A549 (cell line): ENCODE measurements around the gene EHF. TPM values are rescaled to one million over a fixed set of nuclear protein-coding genes. Genes with fewer than 3 reads are reported as not detected.

Experiments used
- ATAC-seq, 2 experiments: fragments of 200-7000 bp in 1 of 2; fragments of >200 bp in 1 of 2; cut with Nextera tagmentation in 1 of 2; cut with Tn5 transposase in 1 of 2; 3 replicates each; pipeline versions ENCODE4 v1.8.0 to v1.9.1; 2018 to 2020; ENCODE audit warnings: mild to moderate bottlenecking in 1 of 2, moderate library complexity in 1 of 2
- CTCF ChIA-PET: fragments of 300-600 bp; sonication (Branson Sonifier 250); formaldehyde crosslinking; extraction: SDS; loops from one replicate; lab custom pipeline; 2021; ENCODE audit warnings: antibody characterized with exemption, inconsistent platforms; lab: Yijun Ruan, JAX
- POLR2A ChIA-PET: fragments of 350-600 bp; formaldehyde crosslinking; extraction: SDS; loops from one replicate; lab custom pipeline; 2021; ENCODE audit warnings: antibody characterized with exemption, inconsistent platforms; lab: Yijun Ruan, JAX
- DNase-seq, 2 experiments: peaks; one replicate each; pipeline versions ENCODE4 v3.0.0 to v3.0.0-alpha.2; 2011 to 2016; ENCODE audit warnings: low read depth in 1 of 2, low spot score in 1 of 2
- FAIRE-seq: peaks from 2 replicates; lab custom pipeline; 2011; peaks lifted over from hg19 to GRCh38; lab: Jason Lieb, UNC
- H3K27ac ChIP-seq, 2 experiments: fragments of >200 bp; sonication (Bioruptor Twin); formaldehyde crosslinking; 3 replicates each; pipeline ENCODE4 v1.5.1; 2016 to 2017
- H3K4me1 ChIP-seq: fragments of >200 bp; sonication (Bioruptor Twin); formaldehyde crosslinking; 3 replicates; pipeline ENCODE4 v1.6.1; 2016
- H3K4me2 ChIP-seq: fragments of >200 bp; sonication (Bioruptor Twin); formaldehyde crosslinking; 3 replicates; pipeline ENCODE4 v1.6.1; 2016
- H3K4me3 ChIP-seq: fragments of >200 bp; sonication (Bioruptor Twin); formaldehyde crosslinking; 3 replicates; pipeline ENCODE4 v1.5.1; 2016
- H3K9me3 ChIP-seq: fragments of >200 bp; sonication (Bioruptor Twin); formaldehyde crosslinking; 3 replicates; pipeline ENCODE4 v1.6.1; 2016
- ATOH8 ChIP-seq: fragments of 250-450 bp; sonication (Bioruptor Pico); IDR thresholded peaks from 2 replicates; pipeline ENCODE4 v1.5.0; 2020; ENCODE audit warnings: low read depth, mild to moderate bottlenecking, moderate library complexity
- CBX8 ChIP-seq: fragments of 200-600 bp; sonication (generic); IDR thresholded peaks from 2 replicates; pipeline ENCODE4 v1.6.1; 2016
- CHD4 ChIP-seq: fragments of 200-600 bp; sonication (generic); IDR thresholded peaks from 2 replicates; pipeline ENCODE4 v1.6.1; 2016; ENCODE audit warnings: antibody characterized with exemption, mild to moderate bottlenecking, borderline replicate concordance
- EHMT2 ChIP-seq: fragments of 200-600 bp; sonication (generic); IDR thresholded peaks from 2 replicates; pipeline ENCODE4 v1.6.1; 2016; ENCODE audit warnings: antibody characterized with exemption, low read depth, mild to moderate bottlenecking, moderate library complexity
- ELK1 ChIP-seq: fragments of 150-350 bp; IDR thresholded peaks from 2 replicates; pipeline ENCODE4 v1.6.1; 2014; ENCODE audit warnings: low read depth, mild to moderate bottlenecking, low read length
- EP300 ChIP-seq, 2 experiments: fragments of >200 bp; sonication (Bioruptor Twin); formaldehyde crosslinking; IDR thresholded peaks; 2 replicates in 1 of 2; 3 replicates in 1 of 2; pipeline ENCODE4 v1.6.1; 2016 to 2017
- FOSB ChIP-seq: fragments of 250-450 bp; sonication (Bioruptor Pico); IDR thresholded peaks from 2 replicates; pipeline ENCODE4 v1.5.0; 2020; ENCODE audit warnings: mild to moderate bottlenecking, moderate library complexity
- FOSL2 ChIP-seq, 2 experiments: fragments of 450-650 bp in 1 of 2; fragments of >200 bp in 1 of 2; sonication (Bioruptor Twin) in 1 of 2; formaldehyde crosslinking; IDR thresholded peaks; 2 replicates each; pipeline versions ENCODE4 v1.5.0 to v1.6.1; 2016 to 2020; ENCODE audit warnings: mild to moderate bottlenecking in 1 of 2, moderate library complexity in 1 of 2
- FOXS1 ChIP-seq: fragments of 250-450 bp; sonication (Bioruptor Pico); IDR thresholded peaks from 2 replicates; pipeline ENCODE4 v1.5.0; 2020; ENCODE audit warnings: mild to moderate bottlenecking, moderate library complexity
- GATA3 ChIP-seq: IDR thresholded peaks from 2 replicates; pipeline ENCODE4 v1.6.1; 2012; ENCODE audit warnings: borderline replicate concordance
- HDAC2 ChIP-seq: fragments of 200-600 bp; sonication (generic); IDR thresholded peaks from 2 replicates; pipeline ENCODE4 v1.6.1; 2016
- HMGXB4 ChIP-seq: fragments of 250-450 bp; sonication (Bioruptor Pico); IDR thresholded peaks from 2 replicates; pipeline ENCODE4 v1.5.0; 2021; ENCODE audit warnings: mild to moderate bottlenecking, moderate library complexity, borderline replicate concordance
- HOXA7 ChIP-seq: fragments of 250-450 bp; sonication (Bioruptor Pico); IDR thresholded peaks from 2 replicates; pipeline ENCODE4 v1.5.0; 2020; ENCODE audit warnings: mild to moderate bottlenecking, moderate library complexity
- HOXB5 ChIP-seq: fragments of 250-450 bp; sonication (Bioruptor Pico); IDR thresholded peaks from 2 replicates; pipeline ENCODE4 v1.5.0; 2020; ENCODE audit warnings: mild to moderate bottlenecking, moderate library complexity
- JUN ChIP-seq, 2 experiments: fragments of >200 bp; sonication (Bioruptor Twin); formaldehyde crosslinking; IDR thresholded peaks; 2 replicates in 1 of 2; 3 replicates in 1 of 2; pipeline ENCODE4 v1.6.1; 2016 to 2017
- JUNB ChIP-seq: fragments of >200 bp; sonication (Bioruptor Twin); formaldehyde crosslinking; IDR thresholded peaks from 2 replicates; pipeline ENCODE4 v1.6.1; 2016
- KDM1A ChIP-seq: fragments of 200-600 bp; sonication (generic); IDR thresholded peaks from 2 replicates; pipeline ENCODE4 v1.6.1; 2016; ENCODE audit warnings: low read depth, mild to moderate bottlenecking
- KDM5A ChIP-seq: fragments of 200-600 bp; sonication (generic); IDR thresholded peaks from 2 replicates; pipeline ENCODE4 v1.6.1; 2016; ENCODE audit warnings: antibody characterized with exemption, mild to moderate bottlenecking
- MYC ChIP-seq: IDR thresholded peaks from 2 replicates; pipeline ENCODE4 v1.6.1; 2012; ENCODE audit warnings: mild to moderate bottlenecking, inconsistent platforms, low read length, improper control_type of control experiment, borderline replicate concordance
- POLR2A ChIP-seq: IDR thresholded peaks from 2 replicates; pipeline ENCODE4 v1.6.1; 2012; ENCODE audit warnings: mild to moderate bottlenecking, low read length
- POLR2AphosphoS2 ChIP-seq: conservative IDR thresholded peaks from 2 replicates; pipeline ENCODE4 v1.6.1; 2012; ENCODE audit warnings: low read length, improper control_type of control experiment, inconsistent platforms
- RAD21 ChIP-seq, 2 experiments: fragments of >200 bp in 1 of 2; sonication (Bioruptor Twin) in 1 of 2; formaldehyde crosslinking in 1 of 2; IDR thresholded peaks in 1 of 2; conservative IDR thresholded peaks in 1 of 2; 2 replicates in 1 of 2; 3 replicates in 1 of 2; pipeline ENCODE4 v1.6.1; 2012 to 2018; ENCODE audit warnings: inconsistent platforms in 1 of 2
- RCOR1 ChIP-seq: fragments of 150-350 bp; IDR thresholded peaks from 2 replicates; pipeline ENCODE4 v1.6.1; 2014; ENCODE audit warnings: antibody characterized with exemption, low read length, low read depth
- RFX5 ChIP-seq: fragments of 450-650 bp; IDR thresholded peaks from 2 replicates; pipeline ENCODE4 v1.7.1; 2014; ENCODE audit warnings: antibody characterized with exemption, mild to moderate bottlenecking, moderate library complexity
- RNF2 ChIP-seq: fragments of 200-600 bp; sonication (generic); IDR thresholded peaks from 2 replicates; pipeline ENCODE4 v1.6.1; 2016; ENCODE audit warnings: low read depth, mild to moderate bottlenecking, antibody characterized with exemption, moderate library complexity, borderline replicate concordance
- SMC3 ChIP-seq: fragments of >200 bp; sonication (Bioruptor Twin); formaldehyde crosslinking; IDR thresholded peaks from 3 replicates; pipeline ENCODE4 v1.6.1; 2018; ENCODE audit warnings: inconsistent platforms
- TP53 ChIP-seq: fragments of 250-450 bp; sonication (Bioruptor Pico); IDR thresholded peaks from 2 replicates; pipeline ENCODE4 v1.5.0; 2021; ENCODE audit warnings: mild to moderate bottlenecking, moderate library complexity
- ZC3H11A ChIP-seq: fragments of 450-650 bp; IDR thresholded peaks from 2 replicates; pipeline ENCODE4 v1.6.1; 2014; ENCODE audit warnings: antibody characterized with exemption, mild to moderate bottlenecking
- WGBS: methylation state at CpG from one replicate; pipeline ENCODE4 v1.1.6; 2017; ENCODE audit errors: missing lambda C conversion rate; 5-methylcytosine and 5-hydroxymethylcytosine counted together
- polyA plus RNA-seq, 4 experiments: library from polyadenylated mRNA; depleted of rRNA in 3 of 4; stranded (reverse); fragments of >200 nt; fragmentation: RNase III in 1 of 4; extraction: RNeasy Plus Mini Kit Qiagen cat#74134 plus additional on column Dnase treatment in 1 of 4; gene quantifications; 2 replicates in 3 of 4; 3 replicates in 1 of 4; pipeline ENCODE4 v1.2.3, GENCODE V29; 2011 to 2017

The EHF gene
- polyA plus RNA-seq, 2 of the 4 experiments (the other 2 are of a cell fraction), result 5.4 to 7.8 TPM

- ChIA-PET CTCF (interaction anchor here (1.0 to 4.3 kb wide), 3 partner anchors 9 to 296 kb away, joined by 4 to 39 read pairs (median 4); no protein-coding TSS in a partner anchor), POLR2A (no interaction called here)
- DNase-seq (no peak), FAIRE-seq (no peak), ATAC-seq (no peak)
- TF ChIP-seq ATOH8 (CRISPR knock-in tag), result no peak
- no peak for TF ChIP-seq POLR2AphosphoS2
- TF ChIP-seq HOXA7 (CRISPR knock-in tag), result no peak
- no peak for TF ChIP-seq FOSB (CRISPR knock-in tag)
- Histone ChIP-seq H3K4me1 (peaks cover 18% of the 10 kb centered on the region), H3K4me3 (no peak overlapping the region), H3K27ac (peak overlapping the region; percentile 57 to 99), H3K4me2 (no peak overlapping the region), H3K9me3 (peaks cover 60% of the 10 kb centered on the region)
- 88% methylated on average over 2 of the region's 2 CpGs for WGBS
Measured at GRCh38 chr11:34595391-34595790, 25.5 kb upstream of the EHF start.

- no peak overlapping the region for H3K4me2 ChIP-seq
- WGBS, result 91% methylated on average over 11 of the region's 11 CpGs
- ATAC-seq, result no peak
- no peak for TF ChIP-seq POLR2A
- TF ChIP-seq FOSL2 (IDR thresholded peaks at IDR 0.05), result no peak
- no peak for TF ChIP-seq FOSL2 (CRISPR knock-in tag; IDR thresholded peaks at IDR 0.05)
- TF ChIP-seq RCOR1, result no peak
- TF ChIP-seq CBX8, result no peak
- TF ChIP-seq CHD4, result no peak
- no peak for TF ChIP-seq TP53
- no peak for TF ChIP-seq SMC3
- TF ChIP-seq HOXA7 (CRISPR knock-in tag), result no peak
- TF ChIP-seq GATA3, result no peak
- no peak for TF ChIP-seq KDM5A
- no peak for TF ChIP-seq JUNB
- no peak for TF ChIP-seq HOXB5
- no peak for TF ChIP-seq FOXS1 (CRISPR knock-in tag)
- TF ChIP-seq RFX5, result no peak
- TF ChIP-seq RAD21 (conservative IDR thresholded peaks at IDR 0.05 in 1 of 2, IDR thresholded peaks at IDR 0.05 in 1 of 2), result no peak
- TF ChIP-seq KDM1A, result no peak
- no peak for TF ChIP-seq ELK1
- no peak for TF ChIP-seq ZC3H11A
- H3K4me1 ChIP-seq, result peaks cover 25% of the 10 kb centered on the region
- H3K9me3 ChIP-seq, result peaks cover 60% of the 10 kb centered on the region
- H3K27ac ChIP-seq, result peak overlapping the region; percentile 98 to 99
- CTCF ChIA-PET, result interaction anchor here (1.1 to 4.3 kb wide), 5 partner anchors 10 to 295 kb away, joined by 3 to 39 read pairs (median 4); no protein-coding TSS in a partner anchor
- DNase-seq, result no peak
- POLR2A ChIA-PET, result no interaction called here
- FAIRE-seq, result no peak
- no peak overlapping the region for H3K4me3 ChIP-seq
Measured at GRCh38 chr11:34595960-34596644, 24.8 kb upstream of the EHF start.

- FAIRE-seq, result no peak
- POLR2A ChIA-PET, result interaction anchor here (1.0 to 3.3 kb wide), 5 partner anchors 13 to 317 kb away, joined by 3 to 98 read pairs (median 6); partner anchors contain the start of genes APIP and PDHX
- Histone ChIP-seq H3K4me2 (peak overlapping the region; percentile 70), H3K4me1 (peaks cover 57% of the 10 kb centered on the region), H3K9me3 (peaks cover 37% of the 10 kb centered on the region), H3K27ac (peak overlapping the region; percentile 98 to 99), H3K4me3 (no peak overlapping the region)
- 9% methylated on average over 8 of the region's 8 CpGs for WGBS
- CTCF ChIA-PET, result interaction anchor here (1.4 to 3.2 kb wide), 2 partner anchors 14 to 55 kb away, joined by 5 to 27 read pairs; no protein-coding TSS in a partner anchor
- DNase-seq, result peak; percentile 76 to 88
- peak; percentile 44 to 57 for ATAC-seq
- TF ChIP-seq HOXA7 (CRISPR knock-in tag), result peak; percentile 29; the same call in 1 of the 2 replicates
- TF ChIP-seq EHMT2, result peak; percentile 69; the same call in 1 of the 2 replicates
- TF ChIP-seq JUNB, result peak; percentile 92
- 0 out of 2 replicates have a peak, but pooled peaks have one; percentile 24 for TF ChIP-seq FOSB (CRISPR knock-in tag)
- 0 out of 2 replicates have a peak, but pooled peaks have one; percentile 19 for TF ChIP-seq MYC
- TF ChIP-seq HOXB5, result peak; percentile 92
- TF ChIP-seq ATOH8 (CRISPR knock-in tag), result peak; percentile 2; the same call in 1 of the 2 replicates
- no peak for TF ChIP-seq HDAC2
- TF ChIP-seq EP300 (IDR thresholded peaks at IDR 0.05), result peak; percentile 84 to 96; a peak in 4 of 5 replicates
- TF ChIP-seq HMGXB4 (CRISPR knock-in tag), result no peak
- no peak for TF ChIP-seq RFX5
- TF ChIP-seq RNF2, result no peak
- TF ChIP-seq JUN (IDR thresholded peaks at IDR 0.05), result peak in 1 of 2 experiments; percentile 69; a peak in 3 of 5 replicates
- peak; percentile 88 for TF ChIP-seq GATA3
- no peak for TF ChIP-seq POLR2A
- TF ChIP-seq SMC3, result peak; percentile 39; the same call in 2 of the 3 replicates
Measured at GRCh38 chr11:34599406-34599945, 21.4 kb upstream of the EHF start.
